ENCODE measurements around the gene ST6GALNAC4. TPM values are rescaled to one million over a fixed set of nuclear protein-coding genes. Genes with fewer than 3 reads are reported as not detected.

ST6GALNAC4 gene
- total and polyA plus RNA-seq, 9 of the 15 experiments (the other 6 are each of a cell fraction or from before 2014, with no cell fraction given) = 2.6 to 43.1 (median 15.4) TPM

DNA sequence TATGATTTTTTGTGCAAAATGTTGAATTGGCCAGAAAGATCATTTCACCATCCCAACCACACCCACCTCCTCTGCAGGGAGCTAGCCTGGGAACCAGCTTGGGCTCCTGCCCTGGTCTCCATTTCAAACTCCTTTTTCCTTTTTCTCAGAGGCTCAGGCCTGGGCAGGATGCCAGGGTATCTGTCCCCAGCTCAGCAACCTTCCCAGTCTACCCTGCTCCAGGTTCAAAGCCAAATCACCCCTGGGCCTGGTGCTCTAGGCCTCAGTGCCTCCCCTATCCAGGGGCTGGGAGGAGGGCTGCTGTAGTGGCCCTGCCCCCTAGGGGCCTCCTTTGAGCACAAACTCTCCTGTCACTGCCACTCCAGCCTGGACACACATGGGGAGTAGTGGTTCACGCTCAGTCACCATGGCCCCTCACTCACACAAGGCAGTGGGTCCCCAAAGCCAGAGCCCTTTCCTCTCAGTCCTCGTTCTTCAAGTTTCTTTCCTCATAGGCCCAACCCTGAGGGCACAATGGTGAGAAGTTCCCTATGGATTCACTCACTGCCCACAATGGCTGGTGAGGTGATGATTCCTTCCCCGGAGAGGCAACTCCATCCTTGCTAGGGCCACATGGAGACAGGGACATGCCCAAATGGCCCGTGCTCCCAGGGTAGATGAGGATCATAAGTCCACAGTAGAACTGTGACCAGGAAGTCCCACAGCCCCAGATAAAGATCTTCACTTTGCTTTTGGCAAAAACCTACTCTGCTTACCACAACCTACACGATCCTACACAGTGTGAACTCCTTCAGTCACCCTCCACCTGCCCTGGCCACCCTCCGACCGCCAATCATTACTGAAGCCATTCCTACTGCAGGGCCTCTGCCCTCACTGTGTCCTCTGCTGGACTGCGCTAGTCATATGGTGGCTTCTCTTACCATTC, 1.6 kb upstream of the ST6GALNAC4 start (continued):
- no peak for TF ChIP-seq SAFB (IDR thresholded peaks at IDR 0.05; ENCODE audit: borderline replicate concordance, low read depth, low read length)
- no peak for TF ChIP-seq DEAF1 (CRISPR knock-in tag; IDR thresholded peaks at IDR 0.05)
- TF ChIP-seq ZNF24 (IDR thresholded peaks at IDR 0.05) = no peak
- TF ChIP-seq, protein P1, sequence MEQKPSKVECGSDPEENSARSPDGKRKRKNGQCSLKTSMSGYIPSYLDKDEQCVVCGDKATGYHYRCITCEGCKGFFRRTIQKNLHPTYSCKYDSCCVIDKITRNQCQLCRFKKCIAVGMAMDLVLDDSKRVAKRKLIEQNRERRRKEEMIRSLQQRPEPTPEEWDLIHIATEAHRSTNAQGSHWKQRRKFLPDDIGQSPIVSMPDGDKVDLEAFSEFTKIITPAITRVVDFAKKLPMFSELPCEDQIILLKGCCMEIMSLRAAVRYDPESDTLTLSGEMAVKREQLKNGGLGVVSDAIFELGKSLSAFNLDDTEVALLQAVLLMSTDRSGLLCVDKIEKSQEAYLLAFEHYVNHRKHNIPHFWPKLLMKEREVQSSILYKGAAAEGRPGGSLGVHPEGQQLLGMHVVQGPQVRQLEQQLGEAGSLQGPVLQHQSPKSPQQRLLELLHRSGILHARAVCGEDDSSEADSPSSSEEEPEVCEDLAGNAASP (IDR thresholded peaks at IDR 0.05) = no peak
- TF ChIP-seq SP2 (IDR thresholded peaks at IDR 0.05; ENCODE audit: extremely low read depth, low read depth, low read length, poor library complexity, severe bottlenecking) = no peak
- TF ChIP-seq RBFOX2 (IDR thresholded peaks at IDR 0.05; ENCODE audit: low read depth, low read length) = peak; percentile 40; the same call in 1 of the 2 replicates
- TF ChIP-seq E4F1 (CRISPR knock-in tag; IDR thresholded peaks at IDR 0.05; ENCODE audit: borderline replicate concordance) = no peak
- TF ChIP-seq PREB (CRISPR knock-in tag; IDR thresholded peaks at IDR 0.05) = no peak
- no peak for TF ChIP-seq MLLT1 (IDR thresholded peaks at IDR 0.05)
